HEK293T (cell line): Measurements from ENCODE around the gene TMEFF2.

ENCODE experiments used
- BHLHE40 ChIP-seq: fragments of 450-650 bp; IDR thresholded peaks from 2 replicates; pipeline ENCODE4 v1.6.1; 2016; ENCODE audit warnings: mild to moderate bottlenecking, moderate library complexity, borderline replicate concordance
- CTBP1 ChIP-seq: fragments of 450-650 bp; IDR thresholded peaks from 2 replicates; pipeline ENCODE4 v1.6.1; 2016; ENCODE audit warnings: borderline replicate concordance
- ELF4 ChIP-seq: fragments of 450-650 bp; IDR thresholded peaks from 2 replicates; pipeline ENCODE4 v1.6.1; 2017; ENCODE audit warnings: antibody characterized with exemption
- FOXA1 ChIP-seq: fragments of 450-650 bp; IDR thresholded peaks from 2 replicates; pipeline ENCODE4 v1.6.1; 2016; ENCODE audit warnings: mild to moderate bottlenecking
- FOXK2 ChIP-seq: fragments of 450-650 bp; IDR thresholded peaks from 2 replicates; pipeline ENCODE4 v1.6.1; 2016; ENCODE audit warnings: mild to moderate bottlenecking
- FOXM1 ChIP-seq: fragments of 450-650 bp; IDR thresholded peaks from 2 replicates; pipeline ENCODE4 v1.6.1; 2017; ENCODE audit warnings: mild to moderate bottlenecking, borderline replicate concordance
- HDGF ChIP-seq: fragments of 450-650 bp; IDR thresholded peaks from 2 replicates; pipeline ENCODE4 v1.6.1; 2017; ENCODE audit warnings: antibody characterized with exemption, borderline replicate concordance
- L3MBTL2 ChIP-seq: fragments of 450-650 bp; conservative IDR thresholded peaks from 2 replicates; pipeline ENCODE4 v1.6.1; 2016; ENCODE audit warnings: mild to moderate bottlenecking
- LEF1 ChIP-seq: fragments of 450-650 bp; IDR thresholded peaks from 2 replicates; pipeline ENCODE4 v1.6.1; 2017; ENCODE audit warnings: mild to moderate bottlenecking, borderline replicate concordance
- NFRKB ChIP-seq: fragments of 450-650 bp; IDR thresholded peaks from 2 replicates; pipeline ENCODE4 v1.6.1; 2016; ENCODE audit warnings: mild to moderate bottlenecking, moderate library complexity
- PKNOX1 ChIP-seq: fragments of 450-650 bp; IDR thresholded peaks from 2 replicates; pipeline ENCODE4 v1.6.1; 2016
- SP1 ChIP-seq: fragments of 450-650 bp; IDR thresholded peaks from 2 replicates; pipeline ENCODE4 v1.6.1; 2017
- SUZ12 ChIP-seq: fragments of 450-650 bp; IDR thresholded peaks from 2 replicates; pipeline ENCODE4 v1.6.1; 2016; ENCODE audit warnings: mild to moderate bottlenecking

GRCh38 chr2:191901031-191901430 is 293.7 kb downstream of the TMEFF2 start:
- no peak for TF ChIP-seq SP1
- no peak for TF ChIP-seq SUZ12
- no peak for TF ChIP-seq LEF1
- no peak for TF ChIP-seq FOXM1
- TF ChIP-seq BHLHE40, result no peak
- TF ChIP-seq PKNOX1, result no peak
- TF ChIP-seq NFRKB, result no peak
- TF ChIP-seq FOXK2, result no peak
- TF ChIP-seq FOXA1, result no peak
- TF ChIP-seq ELF4, result no peak
- no peak for TF ChIP-seq HDGF
- TF ChIP-seq L3MBTL2, result no peak
- TF ChIP-seq CTBP1, result no peak
